GM21723 (cell line): ENCODE measurements around the gene GUK1.

Experiments used
- ATAC-seq: cut with Tn5 transposase; IDR thresholded peaks from one replicate; pipeline ENCODE4 v1.9.1; 2021; ENCODE audit warnings: mild to moderate bottlenecking, moderate library complexity; ENCODE audit not compliant: unreplicated experiment

The GUK1 gene

DNA sequence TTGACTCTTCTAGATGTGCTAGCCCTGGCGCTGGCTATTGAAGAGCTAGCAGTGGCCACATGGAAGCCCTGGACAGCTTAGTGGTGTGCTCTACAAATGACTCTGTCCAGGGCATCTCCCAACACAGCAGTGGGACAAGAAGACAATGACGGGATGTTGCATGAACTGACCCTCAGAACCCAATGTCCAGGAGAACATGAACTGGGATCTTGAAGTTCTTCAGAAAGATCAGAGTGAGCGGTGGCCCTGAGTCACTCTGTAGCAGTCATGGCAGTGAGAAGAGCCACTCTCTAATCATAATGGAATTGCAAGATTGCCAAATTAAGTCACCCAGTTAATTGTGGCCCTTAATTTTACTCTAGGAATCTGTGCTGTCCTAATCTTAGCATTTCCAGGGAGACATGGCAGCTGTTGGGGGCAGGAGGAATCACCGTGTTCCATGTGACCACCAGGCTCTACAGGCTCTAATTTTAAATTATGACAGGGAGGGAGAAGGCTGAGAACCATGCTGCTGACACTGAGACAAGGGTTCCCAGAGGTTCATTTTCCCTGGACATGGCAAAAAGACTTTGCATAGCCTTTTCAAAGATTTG is 57.6 kb downstream of the GUK1 start:
- no peak for ATAC-seq
